Tibial nerve (tissue), 3 donors: Measurements from ENCODE around the gene WRAP73.

Experiments
- POLR2A ChIP-seq, 2 donors: fragments of 450-650 bp; IDR thresholded peaks; one replicate each; pipeline ENCODE4 v1.6.1; 2017; ENCODE audit warnings: antibody characterized with exemption in 2 of 2, mild to moderate bottlenecking in 2 of 2, moderate library complexity in 2 of 2
- TF ChIP-seq, protein P1 (sequence below), 5 experiments: fragments of 200-600 bp in 3 of 5; fragments of 450-650 bp in 2 of 5; sonication (generic) in 3 of 5; IDR thresholded peaks; one replicate each; pipeline ENCODE4 v1.5.1; 2016 to 2019; ENCODE audit warnings: antibody characterized with exemption in 5 of 5, mild to moderate bottlenecking in 3 of 5, moderate library complexity in 2 of 5

DNA sequence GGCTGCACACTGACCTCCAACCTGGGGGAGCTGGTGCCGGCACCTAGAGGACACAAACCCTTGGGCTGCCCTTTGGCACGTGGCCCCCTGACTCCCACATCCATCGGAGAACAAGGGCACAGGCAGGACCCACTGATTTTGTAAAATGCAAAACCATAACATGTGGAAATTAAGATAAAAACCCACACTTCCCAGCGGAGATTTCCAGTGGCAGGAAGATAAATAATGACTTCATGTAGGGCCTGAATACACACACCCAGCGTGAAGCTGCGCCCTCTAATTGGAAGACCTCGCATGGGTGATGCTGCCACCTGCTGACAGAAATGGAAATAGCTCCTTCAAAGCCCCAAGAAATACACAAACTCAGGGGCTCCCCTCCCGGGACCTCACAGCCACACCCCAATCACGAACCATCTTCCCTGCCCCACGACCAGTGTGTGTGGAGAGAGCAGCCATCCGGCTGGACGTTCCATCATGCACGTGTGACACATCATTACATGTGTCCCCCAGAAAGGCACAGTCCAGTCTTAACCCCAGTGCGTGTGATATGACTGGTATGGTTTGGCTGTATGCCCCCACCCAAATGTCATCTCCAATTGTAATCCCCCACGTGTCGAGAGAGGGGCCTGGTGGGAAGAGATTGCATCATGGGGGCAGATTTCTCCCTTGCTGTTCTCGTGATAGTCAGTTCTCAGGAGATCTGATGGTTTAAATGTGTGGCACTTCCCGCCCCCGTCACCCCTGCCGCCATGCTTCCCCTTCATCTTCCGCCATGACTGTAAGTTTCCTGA is 30.8 kb downstream of the WRAP73 start:
- TF ChIP-seq, protein P1, sequence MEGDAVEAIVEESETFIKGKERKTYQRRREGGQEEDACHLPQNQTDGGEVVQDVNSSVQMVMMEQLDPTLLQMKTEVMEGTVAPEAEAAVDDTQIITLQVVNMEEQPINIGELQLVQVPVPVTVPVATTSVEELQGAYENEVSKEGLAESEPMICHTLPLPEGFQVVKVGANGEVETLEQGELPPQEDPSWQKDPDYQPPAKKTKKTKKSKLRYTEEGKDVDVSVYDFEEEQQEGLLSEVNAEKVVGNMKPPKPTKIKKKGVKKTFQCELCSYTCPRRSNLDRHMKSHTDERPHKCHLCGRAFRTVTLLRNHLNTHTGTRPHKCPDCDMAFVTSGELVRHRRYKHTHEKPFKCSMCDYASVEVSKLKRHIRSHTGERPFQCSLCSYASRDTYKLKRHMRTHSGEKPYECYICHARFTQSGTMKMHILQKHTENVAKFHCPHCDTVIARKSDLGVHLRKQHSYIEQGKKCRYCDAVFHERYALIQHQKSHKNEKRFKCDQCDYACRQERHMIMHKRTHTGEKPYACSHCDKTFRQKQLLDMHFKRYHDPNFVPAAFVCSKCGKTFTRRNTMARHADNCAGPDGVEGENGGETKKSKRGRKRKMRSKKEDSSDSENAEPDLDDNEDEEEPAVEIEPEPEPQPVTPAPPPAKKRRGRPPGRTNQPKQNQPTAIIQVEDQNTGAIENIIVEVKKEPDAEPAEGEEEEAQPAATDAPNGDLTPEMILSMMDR (IDR thresholded peaks at IDR 0.05) = peak; percentile 80 to 91 (median 85)
- TF ChIP-seq POLR2A (IDR thresholded peaks at IDR 0.05) = peak in 1 of 2 donors; percentile 4
